ENCODE data around the gene PAXX.

GRCh38 chr9:136952876-136953770 lies 39.1 kb upstream of the PAXX start:
- TF ChIP-seq SP1 (IDR thresholded peaks at IDR 0.05) (no peak), LEF1 (IDR thresholded peaks at IDR 0.05; ENCODE audit: borderline replicate concordance) (no peak), ZNF384 (IDR thresholded peaks at IDR 0.05) (no peak), FOXM1 (IDR thresholded peaks at IDR 0.05; ENCODE audit: borderline replicate concordance) (no peak), L3MBTL2 (conservative IDR thresholded peaks at IDR 0.05) (no peak), TARDBP (IDR thresholded peaks at IDR 0.05) (no peak), SUZ12 (IDR thresholded peaks at IDR 0.05) (no peak), BHLHE40 (IDR thresholded peaks at IDR 0.05; ENCODE audit: borderline replicate concordance) (no peak), ARNT (IDR thresholded peaks at IDR 0.05) (no peak), ELF4 (IDR thresholded peaks at IDR 0.05) (no peak), FOXA1 (IDR thresholded peaks at IDR 0.05) (no peak), PKNOX1 (IDR thresholded peaks at IDR 0.05) (no peak), FOXK2 (IDR thresholded peaks at IDR 0.05) (no peak), CTBP1 (IDR thresholded peaks at IDR 0.05; ENCODE audit: borderline replicate concordance) (no peak)
